ENCODE measurements around the gene GFRA1. TPM values are rescaled to one million over a fixed set of nuclear protein-coding genes. Genes with fewer than 3 reads are reported as not detected.
"Not testable (repeated sequence)": the region's sequence is repeated elsewhere in the genome, so short reads cannot be mapped to it uniquely, and the experiment has no call there.

The GFRA1 gene
- total RNA-seq, 1 donor from 2014 or later, result 7.3 TPM

GRCh38 chr10:116178086-116178605 is 94.9 kb downstream of the GFRA1 start:
- no peak for DNase-seq (ENCODE audit: missing footprints)
- intact Hi-C loops (cut with DNase I), result no loop called here
- peak; percentile 28 for ATAC-seq

DNA sequence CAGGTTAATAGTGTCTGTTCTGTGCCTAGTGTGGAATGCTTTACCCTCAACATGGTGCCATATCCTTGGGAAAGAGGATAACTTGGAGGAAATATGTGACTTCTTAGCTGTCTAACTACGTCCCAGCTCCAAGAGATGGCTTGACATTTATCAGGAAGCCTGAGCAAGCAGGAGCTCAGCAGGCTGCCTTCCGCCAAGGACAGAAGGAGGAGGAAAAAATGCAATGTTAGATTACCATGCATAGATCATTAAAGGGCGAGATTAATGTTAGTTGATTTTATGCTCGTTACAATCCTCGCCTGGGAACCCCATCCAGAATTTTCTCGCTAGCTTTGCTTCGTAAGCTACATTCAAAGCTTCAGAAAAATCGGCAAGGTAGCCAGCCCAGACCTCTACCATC is 97.8 kb downstream of the GFRA1 start:
- DNase-seq (ENCODE audit: missing footprints), result no peak
- no peak for ATAC-seq
- intact Hi-C loops (cut with DNase I), result no loop called here

- DNase-seq (ENCODE audit: missing footprints) (no peak), ATAC-seq (no peak)
- intact Hi-C loops (cut with DNase I), result no loop called here
These were observed 101.5 kb downstream of the GFRA1 start for GRCh38 chr10:116171505-116171904.

DNA sequence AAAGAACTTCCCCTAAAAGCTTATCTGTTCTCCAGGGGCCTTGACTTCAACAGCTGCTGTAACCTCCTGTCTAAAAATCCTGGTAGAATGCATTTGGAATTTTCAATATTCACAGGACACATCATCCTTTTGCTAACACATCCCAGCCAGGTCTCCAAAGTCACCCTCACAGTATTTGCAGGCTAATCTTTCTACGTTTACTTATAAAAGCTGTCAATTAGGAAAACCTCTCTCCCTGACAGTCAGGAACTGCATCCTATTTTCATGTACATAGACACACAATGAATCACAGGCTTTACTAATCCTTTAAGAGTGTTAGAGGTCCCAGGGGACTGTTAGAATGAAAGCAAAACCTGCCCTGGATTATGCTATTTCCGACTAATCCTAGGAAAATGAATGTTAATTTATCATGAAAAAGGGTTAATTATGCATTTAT is 102.2 kb downstream of the GFRA1 start:
- ATAC-seq (no peak), DNase-seq (ENCODE audit: missing footprints) (no peak)
- intact Hi-C loops (cut with DNase I), result no loop called here

DNA sequence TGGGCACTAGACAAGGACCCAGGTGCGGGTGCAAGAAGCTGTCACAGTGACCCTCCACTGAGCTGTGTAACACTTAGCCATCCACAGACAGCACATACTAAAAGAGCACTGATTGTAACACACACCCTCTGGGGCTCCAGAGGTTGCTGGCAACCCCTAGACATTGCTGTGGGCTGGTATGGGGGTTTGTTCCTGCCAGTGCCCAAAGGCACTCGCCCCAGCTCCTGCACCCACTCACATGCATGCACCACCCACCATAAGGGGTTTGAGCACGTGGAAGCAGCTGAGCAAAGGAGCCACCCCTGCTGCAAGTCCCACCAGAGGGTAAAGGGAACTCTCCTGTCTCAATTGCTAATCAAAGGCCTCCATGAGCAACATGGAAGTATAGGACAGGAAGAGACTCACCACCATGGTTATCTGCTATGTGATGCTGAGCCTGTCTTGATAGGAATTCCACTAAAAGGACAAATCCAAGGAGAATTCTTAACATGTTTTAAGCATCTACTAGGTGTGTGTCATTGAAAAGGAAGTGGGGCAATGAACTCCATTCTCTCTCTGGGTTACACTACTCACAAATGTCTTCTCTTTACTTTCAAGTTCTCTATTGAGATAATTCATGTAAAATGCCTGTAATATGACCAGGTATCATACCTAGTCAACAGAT is 103.1 kb downstream of the GFRA1 start:
- DNase-seq (ENCODE audit: missing footprints) (peak; percentile 68), ATAC-seq (no peak)
- intact Hi-C loops (cut with DNase I), result no loop called here

- intact Hi-C loops (cut with DNase I), result no loop called here
- no peak for ATAC-seq
- DNase-seq (ENCODE audit: missing footprints), result no peak
These were observed 104.3 kb downstream of the GFRA1 start for GRCh38 chr10:116168745-116169144.

- intact Hi-C loops (cut with DNase I), result no loop called here
- DNase-seq (ENCODE audit: missing footprints) (no peak), ATAC-seq (no peak)
These were observed 104.7 kb downstream of the GFRA1 start for GRCh38 chr10:116168329-116168728.

DNA sequence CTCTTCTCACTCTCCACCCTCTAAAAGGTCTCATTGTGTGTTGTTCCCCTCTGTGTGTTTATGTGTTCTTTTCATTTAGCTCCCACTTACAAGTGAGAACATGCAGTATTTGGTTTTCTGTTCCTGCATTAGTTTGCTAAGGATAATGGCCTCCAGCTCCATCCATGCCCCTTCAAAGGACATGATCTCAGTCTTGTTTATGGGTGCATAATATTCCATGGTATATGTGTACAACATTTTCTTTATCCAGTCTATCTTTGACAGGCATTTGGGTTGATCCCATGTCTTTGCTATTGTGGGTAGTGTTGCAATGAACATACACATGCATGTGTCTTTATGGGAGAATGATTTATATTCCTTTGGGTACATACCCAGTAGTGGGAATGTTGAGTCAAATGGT is 107.1 kb downstream of the GFRA1 start:
- ATAC-seq; intact Hi-C loops (cut with DNase I); DNase-seq (ENCODE audit: missing footprints): not testable (repeated sequence)

- intact Hi-C loops (cut with DNase I), result no loop called here
- DNase-seq (ENCODE audit: missing footprints), result no peak
- ATAC-seq, result no peak
These were observed 108.7 kb downstream of the GFRA1 start for GRCh38 chr10:116164291-116164690.

GRCh38 chr10:116163333-116164131 is 109.5 kb downstream of the GFRA1 start:
- intact Hi-C loops (cut with DNase I), result no loop called here
- DNase-seq (ENCODE audit: missing footprints) (no peak), ATAC-seq (no peak)

- intact Hi-C loops (cut with DNase I), result no loop called here
- DNase-seq (ENCODE audit: missing footprints) (no peak), ATAC-seq (no peak)
These were observed 110.2 kb downstream of the GFRA1 start for GRCh38 chr10:116162851-116163250.

GRCh38 chr10:116160271-116160670 is 112.7 kb downstream of the GFRA1 start:
- DNase-seq (ENCODE audit: missing footprints), result no peak
- ATAC-seq, result no peak
- intact Hi-C loops (cut with DNase I), result no loop called here

GRCh38 chr10:116159197-116159596 is 113.8 kb downstream of the GFRA1 start:
- ATAC-seq, result no peak
- DNase-seq (ENCODE audit: missing footprints), result no peak
- intact Hi-C loops (cut with DNase I), result no loop called here

DNA sequence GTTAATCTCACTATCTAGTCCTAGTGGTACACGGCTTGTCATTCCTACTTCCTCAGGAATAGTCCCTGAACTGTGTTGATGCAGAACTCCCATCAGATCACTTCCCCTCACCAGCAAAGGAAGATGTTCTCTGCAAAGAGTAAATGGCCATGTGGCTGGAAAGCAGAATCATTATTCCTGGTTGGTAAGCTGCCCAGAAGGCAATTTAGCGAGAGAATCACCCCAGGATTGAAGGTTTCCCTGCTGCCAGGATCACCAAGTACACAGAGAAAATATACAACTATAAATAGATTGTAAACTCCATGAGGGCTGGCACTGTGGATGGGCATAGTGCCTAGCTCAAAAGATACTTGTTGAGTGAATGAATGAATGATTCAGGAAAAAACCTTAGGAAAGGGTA is 115.0 kb downstream of the GFRA1 start:
- DNase-seq (ENCODE audit: missing footprints), result no peak
- intact Hi-C loops (cut with DNase I), result no loop called here
- ATAC-seq, result no peak

DNA sequence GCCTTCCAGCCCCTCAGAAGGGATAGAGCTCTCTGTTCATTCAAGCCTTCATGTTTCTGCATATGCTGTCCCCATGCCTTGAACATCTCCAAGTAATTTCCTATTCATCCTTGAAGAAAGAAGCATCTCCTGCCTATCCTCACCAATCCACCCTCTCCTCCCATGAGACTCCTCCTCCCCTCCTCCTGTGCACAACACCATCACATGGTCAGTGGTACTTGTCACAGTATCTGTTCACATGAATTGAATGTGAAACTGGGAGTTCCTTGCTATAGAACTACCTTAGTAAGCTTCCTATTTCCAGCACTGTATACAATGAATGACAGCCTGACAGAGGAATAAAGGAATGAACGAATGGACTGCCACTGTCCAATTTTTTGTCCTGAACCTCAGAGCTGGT is 115.5 kb downstream of the GFRA1 start:
- intact Hi-C loops (cut with DNase I), result no loop called here
- ATAC-seq (no peak), DNase-seq (ENCODE audit: missing footprints) (no peak)

GRCh38 chr10:116156819-116157218 is 116.2 kb downstream of the GFRA1 start:
- intact Hi-C loops (cut with DNase I), result no loop called here

DNA sequence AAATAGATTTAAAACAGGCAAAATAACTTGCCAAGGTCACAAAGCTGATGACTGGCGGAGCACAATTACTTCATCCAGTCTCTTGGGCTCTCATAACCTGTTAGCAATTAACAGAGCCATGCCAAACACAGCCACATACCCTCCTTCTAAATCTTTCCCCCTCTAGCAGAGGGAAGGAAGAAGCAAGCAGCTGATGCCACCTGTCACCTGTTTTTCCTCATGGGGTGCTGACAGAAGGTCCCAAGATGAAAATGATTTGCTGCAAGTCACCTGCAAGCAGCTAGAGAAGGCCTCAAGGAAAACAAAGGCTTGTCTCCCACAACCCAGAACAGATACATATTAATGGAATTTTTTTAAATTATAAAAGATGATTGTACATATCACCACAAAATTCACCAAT is 117.8 kb downstream of the GFRA1 start:
- ATAC-seq (no peak), DNase-seq (ENCODE audit: missing footprints) (no peak)
- intact Hi-C loops (cut with DNase I), result no loop called here

More at GRCh38 chr10:116156819-116157218, 116.2 kb downstream of the GFRA1 start:
- no peak for ATAC-seq
- no peak for DNase-seq (ENCODE audit: missing footprints)

DNA sequence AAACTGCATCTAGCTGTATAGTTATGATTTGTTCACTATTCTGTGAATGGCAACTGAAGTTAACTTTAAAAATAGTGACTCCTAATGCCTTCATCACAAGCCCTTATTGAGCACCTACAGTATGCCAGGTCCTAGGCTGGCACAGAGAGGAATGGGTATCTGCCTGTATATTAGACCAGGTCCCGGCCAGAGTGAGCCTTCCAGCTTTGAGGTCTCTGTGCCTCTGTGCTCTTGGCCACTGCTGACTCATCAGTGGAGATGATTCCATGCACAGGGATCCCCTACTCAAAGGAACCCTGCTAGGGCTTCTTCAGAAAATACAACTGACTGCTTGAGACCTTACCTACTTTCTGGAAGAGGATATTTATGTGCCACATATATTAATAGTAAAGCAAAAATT is 118.4 kb downstream of the GFRA1 start:
- ATAC-seq (no peak), DNase-seq (ENCODE audit: missing footprints) (no peak)
- intact Hi-C loops (cut with DNase I), result no loop called here

GRCh38 chr10:116151076-116151475 is 121.9 kb downstream of the GFRA1 start:
- DNase-seq (ENCODE audit: missing footprints) (no peak), ATAC-seq (no peak)
- intact Hi-C loops (cut with DNase I), result no loop called here

DNA sequence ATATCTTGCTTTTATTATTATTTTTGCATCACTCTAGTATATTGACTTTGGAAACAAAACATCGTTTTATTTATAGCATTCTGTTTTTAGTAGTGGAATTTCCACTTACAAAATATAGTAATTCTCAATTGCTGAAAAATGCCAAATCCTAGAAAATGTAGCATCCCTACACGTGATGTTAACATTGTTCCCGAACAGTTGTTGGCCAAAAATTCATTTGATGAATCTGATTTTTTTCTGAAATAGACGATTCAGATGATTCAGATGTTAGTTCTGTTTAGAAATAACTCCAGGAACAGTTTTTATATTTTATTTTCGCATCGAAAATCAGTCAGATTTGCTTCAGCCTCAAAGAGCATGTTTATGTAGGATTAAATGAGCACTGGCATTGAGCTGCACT is 122.4 kb downstream of the GFRA1 start:
- ATAC-seq (no peak), DNase-seq (ENCODE audit: missing footprints) (no peak)
- intact Hi-C loops (cut with DNase I), result no loop called here

All from Right ventricle myocardium inferior (tissue), 1 donor.